Astrocyte (in vitro differentiated cells and primary cell): ENCODE data around the gene ZNF48.

Experiments used
- CTCF ChIP-seq: IDR thresholded peaks from 2 replicates; pipeline ENCODE4 v1.5.1; 2011; ENCODE audit warnings: low read depth, mild to moderate bottlenecking, inconsistent platforms, low read length, moderate library complexity; ENCODE audit not compliant: insufficient read depth
- EZH2 ChIP-seq: IDR thresholded peaks from 2 replicates; pipeline ENCODE4 v1.6.1; 2012; ENCODE audit warnings: mild to moderate bottlenecking, low read length, inconsistent platforms; ENCODE audit not compliant: insufficient read depth

GRCh38 chr16:30376461-30376902 is 18.7 kb upstream of the ZNF48 start:
- TF ChIP-seq CTCF (no peak), EZH2 (no peak)
